ENCODE measurements around the gene PDLIM5. TPM values are rescaled to one million over a fixed set of nuclear protein-coding genes. Genes with fewer than 3 reads are reported as not detected.
A peak's percentile ranks its signal among the peaks of the same experiment; 100 is the strongest.

Gene PDLIM5
- total and polyA plus RNA-seq, 4 donors, result 20.4 to 93.4 (median 59.8) TPM

DNA sequence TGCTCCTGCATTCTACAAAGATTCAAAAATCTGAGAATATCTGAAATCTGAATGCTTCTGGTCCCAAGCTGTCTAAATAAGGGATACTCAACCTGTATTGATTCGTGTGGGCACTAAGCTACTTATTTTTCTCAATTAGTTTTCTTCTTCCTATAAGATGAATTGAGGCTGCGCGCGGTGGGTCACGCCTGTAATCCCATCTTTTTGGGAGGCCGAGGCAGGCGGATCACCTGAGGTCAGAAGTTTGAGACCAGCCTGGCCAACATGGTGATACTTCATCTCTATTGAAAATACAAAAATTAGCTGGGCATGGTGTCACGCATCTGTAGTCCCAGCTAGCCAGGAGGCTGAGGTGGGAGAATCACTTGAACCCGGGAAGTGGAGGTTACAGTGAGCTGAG, 122.3 kb downstream of the PDLIM5 start:
- 87 to 95% methylated on average over 9 of the region's 9 CpGs for WGBS, 2 donors
- TF ChIP-seq, protein P1, sequence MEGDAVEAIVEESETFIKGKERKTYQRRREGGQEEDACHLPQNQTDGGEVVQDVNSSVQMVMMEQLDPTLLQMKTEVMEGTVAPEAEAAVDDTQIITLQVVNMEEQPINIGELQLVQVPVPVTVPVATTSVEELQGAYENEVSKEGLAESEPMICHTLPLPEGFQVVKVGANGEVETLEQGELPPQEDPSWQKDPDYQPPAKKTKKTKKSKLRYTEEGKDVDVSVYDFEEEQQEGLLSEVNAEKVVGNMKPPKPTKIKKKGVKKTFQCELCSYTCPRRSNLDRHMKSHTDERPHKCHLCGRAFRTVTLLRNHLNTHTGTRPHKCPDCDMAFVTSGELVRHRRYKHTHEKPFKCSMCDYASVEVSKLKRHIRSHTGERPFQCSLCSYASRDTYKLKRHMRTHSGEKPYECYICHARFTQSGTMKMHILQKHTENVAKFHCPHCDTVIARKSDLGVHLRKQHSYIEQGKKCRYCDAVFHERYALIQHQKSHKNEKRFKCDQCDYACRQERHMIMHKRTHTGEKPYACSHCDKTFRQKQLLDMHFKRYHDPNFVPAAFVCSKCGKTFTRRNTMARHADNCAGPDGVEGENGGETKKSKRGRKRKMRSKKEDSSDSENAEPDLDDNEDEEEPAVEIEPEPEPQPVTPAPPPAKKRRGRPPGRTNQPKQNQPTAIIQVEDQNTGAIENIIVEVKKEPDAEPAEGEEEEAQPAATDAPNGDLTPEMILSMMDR (IDR thresholded peaks at IDR 0.05; ENCODE audit: control extremely low read depth, extremely low read depth), result no peak
- Histone ChIP-seq H3K4me1 (ENCODE audit: control insufficient read depth in 5 of 5, insufficient read depth in 5 of 5, low read length in 5 of 5) (peaks cover 0 to 5% (median 0%) of the 10 kb centered on the region in 5 donors), H3K27ac (ENCODE audit: low read depth in 1 of 2, low read length in 1 of 2) (no peak overlapping the region), H3K27me3 (ENCODE audit: control insufficient read depth in 3 of 3, insufficient read depth in 3 of 3, low read length in 2 of 3) (no peaks in the 10 kb centered on the region), H3K36me3 (ENCODE audit: control insufficient read depth in 4 of 4, insufficient read depth in 4 of 4, low read length in 4 of 4) (peaks cover 0 to 5% (median 2%) of the 10 kb centered on the region in 4 donors), H3K4me3 (no peak overlapping the region), H3K9me3 (ENCODE audit: control insufficient read depth in 4 of 4, insufficient read depth in 3 of 4, low read length in 3 of 4) (no peaks in the 10 kb centered on the region), H3K9ac (ENCODE audit: insufficient read depth in 1 of 2, low read length in 2 of 2) (no peak overlapping the region)
- ATAC-seq (ENCODE audit: insufficient read depth, low FRiP score) (no peak), DNase-seq (no peak)

DNA sequence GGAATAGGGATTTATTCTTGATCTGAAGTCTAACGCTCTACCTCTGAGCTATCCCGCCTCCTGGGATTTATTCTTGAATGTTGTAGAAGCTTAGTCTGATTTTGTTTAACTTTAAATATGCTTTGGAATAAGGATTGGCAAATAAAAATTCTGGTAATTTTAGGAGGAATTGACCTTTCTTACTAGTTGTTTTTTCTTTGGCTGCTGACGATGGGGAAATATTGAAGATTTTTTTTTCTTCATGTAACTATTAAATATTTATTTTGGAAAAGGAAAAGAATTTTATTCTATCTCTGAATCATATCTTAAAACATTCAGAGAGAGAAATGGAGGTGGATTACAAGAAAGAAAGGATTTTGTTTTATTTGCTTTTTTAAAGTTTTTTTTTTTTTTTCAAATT, 122.9 kb downstream of the PDLIM5 start:
- H3K9me3 ChIP-seq (ENCODE audit: control insufficient read depth in 4 of 4, insufficient read depth in 3 of 4, low read length in 3 of 4), result no peaks in the 10 kb centered on the region
- no peaks in the 10 kb centered on the region for H3K27me3 ChIP-seq (ENCODE audit: control insufficient read depth in 3 of 3, insufficient read depth in 3 of 3, low read length in 2 of 3)
- no peak overlapping the region for H3K27ac ChIP-seq (ENCODE audit: low read depth in 1 of 2, low read length in 1 of 2)
- TF ChIP-seq, protein P1 (IDR thresholded peaks at IDR 0.05; ENCODE audit: control extremely low read depth, extremely low read depth), result no peak
- ATAC-seq (ENCODE audit: insufficient read depth, low FRiP score) (no peak), DNase-seq (no peak)
- peaks cover 0 to 5% (median 2%) of the 10 kb centered on the region in 4 donors for H3K36me3 ChIP-seq (ENCODE audit: control insufficient read depth in 4 of 4, insufficient read depth in 4 of 4, low read length in 4 of 4)
- H3K4me1 ChIP-seq (ENCODE audit: control insufficient read depth in 5 of 5, insufficient read depth in 5 of 5, low read length in 5 of 5), result peaks cover 0 to 2% (median 0%) of the 10 kb centered on the region in 5 donors
- WGBS, 2 donors, result 90 to 93% methylated on average over 3 of the region's 3 CpGs
- no peak overlapping the region for H3K4me3 ChIP-seq
- no peak overlapping the region for H3K9ac ChIP-seq (ENCODE audit: insufficient read depth in 1 of 2, low read length in 2 of 2)

DNA sequence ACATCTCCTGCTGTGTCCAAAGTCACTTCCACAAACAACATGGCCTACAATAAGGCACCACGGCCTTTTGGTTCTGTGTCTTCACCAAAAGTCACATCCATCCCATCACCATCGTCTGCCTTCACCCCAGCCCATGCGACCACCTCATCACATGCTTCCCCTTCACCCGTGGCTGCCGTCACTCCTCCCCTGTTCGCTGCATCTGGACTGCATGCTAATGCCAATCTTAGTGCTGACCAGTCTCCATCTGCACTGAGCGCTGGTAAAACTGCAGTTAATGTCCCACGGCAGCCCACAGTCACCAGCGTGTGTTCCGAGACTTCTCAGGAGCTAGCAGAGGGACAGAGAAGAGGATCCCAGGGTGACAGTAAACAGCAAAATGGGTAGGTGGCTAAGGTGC, 123.9 kb downstream of the PDLIM5 start:
- 93 to 95% methylated on average over 10 of the region's 10 CpGs for WGBS, 2 donors
- H3K4me3 ChIP-seq, result no peak overlapping the region
- ATAC-seq (ENCODE audit: insufficient read depth, low FRiP score) (no peak), DNase-seq (no peak)
- H3K9me3 ChIP-seq (ENCODE audit: control insufficient read depth in 4 of 4, insufficient read depth in 3 of 4, low read length in 3 of 4), result no peaks in the 10 kb centered on the region
- peaks cover 0 to 2% (median 0%) of the 10 kb centered on the region in 5 donors for H3K4me1 ChIP-seq (ENCODE audit: control insufficient read depth in 5 of 5, insufficient read depth in 5 of 5, low read length in 5 of 5)
- TF ChIP-seq, protein P1 (IDR thresholded peaks at IDR 0.05; ENCODE audit: control extremely low read depth, extremely low read depth), result no peak
- no peak overlapping the region for H3K9ac ChIP-seq (ENCODE audit: insufficient read depth in 1 of 2, low read length in 2 of 2)
- H3K36me3 ChIP-seq (ENCODE audit: control insufficient read depth in 4 of 4, insufficient read depth in 4 of 4, low read length in 4 of 4), result peaks cover 0 to 5% (median 2%) of the 10 kb centered on the region in 4 donors
- no peaks in the 10 kb centered on the region for H3K27me3 ChIP-seq (ENCODE audit: control insufficient read depth in 3 of 3, insufficient read depth in 3 of 3, low read length in 2 of 3)
- H3K27ac ChIP-seq (ENCODE audit: low read depth in 1 of 2, low read length in 1 of 2), result no peak overlapping the region

DNA sequence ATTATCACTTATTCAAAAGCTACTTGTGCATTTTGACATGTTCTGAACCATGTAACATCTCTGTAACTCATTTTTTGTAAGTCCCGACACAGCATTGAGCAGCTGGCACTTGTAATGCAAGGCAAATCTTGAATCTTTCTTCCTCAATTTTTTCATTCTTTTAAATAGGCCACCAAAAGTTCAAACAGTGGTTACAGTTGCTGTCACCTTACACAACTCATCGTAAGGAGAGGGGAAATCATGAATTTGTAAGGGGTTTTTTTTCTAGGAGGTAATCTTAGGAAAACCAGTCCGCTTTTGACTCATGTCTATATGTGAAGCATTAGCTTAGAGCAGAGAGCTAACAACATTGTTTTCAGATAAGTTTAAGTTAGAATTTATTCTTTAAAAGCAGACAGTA, 124.5 kb downstream of the PDLIM5 start:
- no peak for DNase-seq
- Histone ChIP-seq H3K27me3 (ENCODE audit: control insufficient read depth in 3 of 3, insufficient read depth in 3 of 3, low read length in 2 of 3) (no peaks in the 10 kb centered on the region), H3K36me3 (ENCODE audit: control insufficient read depth in 4 of 4, insufficient read depth in 4 of 4, low read length in 4 of 4) (peaks cover 0 to 5% (median 2%) of the 10 kb centered on the region in 4 donors), H3K9me3 (ENCODE audit: control insufficient read depth in 4 of 4, insufficient read depth in 3 of 4, low read length in 3 of 4) (no peaks in the 10 kb centered on the region), H3K9ac (ENCODE audit: insufficient read depth in 1 of 2, low read length in 2 of 2) (no peak overlapping the region), H3K27ac (ENCODE audit: low read depth in 1 of 2, low read length in 1 of 2) (peak overlapping the region in 1 of 2 donors; percentile 12), H3K4me1 (ENCODE audit: control insufficient read depth in 5 of 5, insufficient read depth in 5 of 5, low read length in 5 of 5) (peaks cover 0 to 4% (median 0%) of the 10 kb centered on the region in 5 donors), H3K4me3 (no peak overlapping the region)
- 47 to 62% methylated on average over 3 of the region's 3 CpGs for WGBS, 2 donors
- ATAC-seq (ENCODE audit: insufficient read depth, low FRiP score), result no peak
- TF ChIP-seq, protein P1 (IDR thresholded peaks at IDR 0.05; ENCODE audit: control extremely low read depth, extremely low read depth), result no peak

All from lung (tissue), 12 donors.